HEK293T (cell line): ENCODE results near the gene NAALAD2.

ENCODE experiments used
- CTCF ChIA-PET: fragments of 350-600 bp; formaldehyde crosslinking; extraction: SDS; loops from one replicate; lab custom pipeline; 2021; ENCODE audit warnings: antibody characterized with exemption, inconsistent platforms; lab: Yijun Ruan, JAX
- POLR2A ChIA-PET: fragments of 350-600 bp; formaldehyde crosslinking; extraction: SDS; loops from one replicate; lab custom pipeline; 2020; ENCODE audit warnings: antibody characterized with exemption, inconsistent platforms; lab: Yijun Ruan, JAX
- DNase-seq: peaks from one replicate; pipeline ENCODE4 v3.0.0; 2012; ENCODE audit warnings: mixed read lengths; ENCODE audit errors: extremely low spot score
- ARNT ChIP-seq: fragments of 450-650 bp; IDR thresholded peaks from 2 replicates; pipeline ENCODE4 v1.6.1; 2017; ENCODE audit warnings: mild to moderate bottlenecking
- BHLHE40 ChIP-seq: fragments of 450-650 bp; IDR thresholded peaks from 2 replicates; pipeline ENCODE4 v1.6.1; 2016; ENCODE audit warnings: mild to moderate bottlenecking, moderate library complexity, borderline replicate concordance
- CTBP1 ChIP-seq: fragments of 450-650 bp; IDR thresholded peaks from 2 replicates; pipeline ENCODE4 v1.6.1; 2016; ENCODE audit warnings: borderline replicate concordance
- ELF4 ChIP-seq: fragments of 450-650 bp; IDR thresholded peaks from 2 replicates; pipeline ENCODE4 v1.6.1; 2017; ENCODE audit warnings: antibody characterized with exemption
- FOXA1 ChIP-seq: fragments of 450-650 bp; IDR thresholded peaks from 2 replicates; pipeline ENCODE4 v1.6.1; 2016; ENCODE audit warnings: mild to moderate bottlenecking
- FOXK2 ChIP-seq: fragments of 450-650 bp; IDR thresholded peaks from 2 replicates; pipeline ENCODE4 v1.6.1; 2016; ENCODE audit warnings: mild to moderate bottlenecking
- FOXM1 ChIP-seq: fragments of 450-650 bp; IDR thresholded peaks from 2 replicates; pipeline ENCODE4 v1.6.1; 2017; ENCODE audit warnings: mild to moderate bottlenecking, borderline replicate concordance
- HDGF ChIP-seq: fragments of 450-650 bp; IDR thresholded peaks from 2 replicates; pipeline ENCODE4 v1.6.1; 2017; ENCODE audit warnings: antibody characterized with exemption, borderline replicate concordance
- L3MBTL2 ChIP-seq: fragments of 450-650 bp; conservative IDR thresholded peaks from 2 replicates; pipeline ENCODE4 v1.6.1; 2016; ENCODE audit warnings: mild to moderate bottlenecking
- LEF1 ChIP-seq: fragments of 450-650 bp; IDR thresholded peaks from 2 replicates; pipeline ENCODE4 v1.6.1; 2017; ENCODE audit warnings: mild to moderate bottlenecking, borderline replicate concordance
- NFRKB ChIP-seq: fragments of 450-650 bp; IDR thresholded peaks from 2 replicates; pipeline ENCODE4 v1.6.1; 2016; ENCODE audit warnings: mild to moderate bottlenecking, moderate library complexity
- SP1 ChIP-seq: fragments of 450-650 bp; IDR thresholded peaks from 2 replicates; pipeline ENCODE4 v1.6.1; 2017
- SUZ12 ChIP-seq: fragments of 450-650 bp; IDR thresholded peaks from 2 replicates; pipeline ENCODE4 v1.6.1; 2016; ENCODE audit warnings: mild to moderate bottlenecking
- TARDBP ChIP-seq: fragments of 450-650 bp; IDR thresholded peaks from 2 replicates; pipeline ENCODE4 v1.6.1; 2016
- ZNF384 ChIP-seq: fragments of 450-650 bp; IDR thresholded peaks from 2 replicates; pipeline ENCODE4 v1.6.1; 2016
- TF ChIP-seq, protein P1 (sequence below): fragments of 450-650 bp; IDR thresholded peaks from 2 replicates; pipeline ENCODE4 v1.6.1; 2016

The NAALAD2 gene

DNA sequence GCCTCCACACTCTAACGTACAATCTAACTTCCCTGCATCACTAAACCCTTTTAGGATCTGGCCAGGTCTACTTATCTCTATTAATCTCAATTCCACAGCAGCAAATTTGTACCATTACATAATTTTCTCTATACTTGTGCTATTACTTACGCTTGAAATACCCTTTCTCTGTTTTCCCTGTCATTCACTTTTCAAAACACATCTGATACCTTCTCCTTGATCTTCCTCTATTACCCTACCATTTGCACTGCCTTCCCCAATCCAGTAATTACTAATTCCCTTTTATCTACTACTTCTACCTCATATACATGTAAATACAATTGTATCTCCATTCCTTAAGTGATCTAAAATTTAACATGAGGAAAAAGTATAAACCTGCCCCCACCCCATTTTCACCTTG, 74.4 kb downstream of the NAALAD2 start:
- TF ChIP-seq FOXA1 (no peak), BHLHE40 (no peak), L3MBTL2 (no peak)
- ChIA-PET POLR2A (no interaction called here), CTCF (no interaction called here)
- DNase-seq, result no peak

DNA sequence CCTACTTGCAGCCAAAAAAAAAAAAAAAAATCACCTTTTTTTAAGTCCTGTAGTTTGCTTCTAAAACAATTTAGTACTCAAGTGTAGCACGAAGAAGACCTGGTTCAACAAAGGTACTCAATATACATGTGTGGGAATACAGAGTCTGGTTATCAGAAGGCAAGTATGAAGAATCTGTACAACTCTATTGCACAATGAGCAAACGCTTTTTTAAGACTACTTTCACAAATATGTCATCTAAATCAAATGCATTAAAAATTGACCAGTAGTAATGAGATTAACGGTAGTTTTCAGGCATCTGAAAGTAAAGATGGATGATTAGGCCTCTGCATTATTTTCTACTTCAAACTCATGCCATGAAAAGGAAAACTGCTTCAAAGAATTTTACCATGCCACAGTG, 78.9 kb downstream of the NAALAD2 start:
- DNase-seq, result no peak
- ChIA-PET CTCF (interaction anchor here (1.1 kb wide), 1 partner anchor 8 kb away, joined by 5 read pairs; no protein-coding TSS in a partner anchor), POLR2A (no interaction called here)
- TF ChIP-seq SUZ12 (no peak), FOXK2 (no peak), FOXM1 (no peak), NFRKB (no peak), CTBP1 (no peak), ARNT (no peak), ELF4 (no peak), FOXA1 (no peak), LEF1 (no peak), ZNF384 (no peak), BHLHE40 (no peak), HDGF (no peak)

DNA sequence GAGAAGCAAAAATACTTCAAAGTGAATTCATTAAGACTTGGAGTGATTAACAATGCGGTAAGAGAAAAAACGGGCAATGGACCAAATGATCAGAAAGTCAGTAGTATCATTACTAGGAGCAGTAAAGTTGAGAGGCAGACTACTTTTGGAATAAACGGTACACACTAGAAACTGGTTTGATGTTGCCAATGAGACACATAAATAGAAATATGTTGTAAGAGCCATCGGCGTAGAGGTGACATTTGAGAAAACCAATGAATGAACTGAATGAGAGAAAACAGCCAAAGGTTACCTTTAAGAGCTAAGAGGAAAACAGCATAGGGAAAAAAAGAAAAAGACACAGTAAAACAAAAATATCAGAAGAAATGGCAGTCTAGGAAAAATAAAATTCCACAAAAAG, 82.1 kb downstream of the NAALAD2 start:
- POLR2A ChIA-PET, result no interaction called here
- DNase-seq, result no peak
- TF ChIP-seq, protein P1, sequence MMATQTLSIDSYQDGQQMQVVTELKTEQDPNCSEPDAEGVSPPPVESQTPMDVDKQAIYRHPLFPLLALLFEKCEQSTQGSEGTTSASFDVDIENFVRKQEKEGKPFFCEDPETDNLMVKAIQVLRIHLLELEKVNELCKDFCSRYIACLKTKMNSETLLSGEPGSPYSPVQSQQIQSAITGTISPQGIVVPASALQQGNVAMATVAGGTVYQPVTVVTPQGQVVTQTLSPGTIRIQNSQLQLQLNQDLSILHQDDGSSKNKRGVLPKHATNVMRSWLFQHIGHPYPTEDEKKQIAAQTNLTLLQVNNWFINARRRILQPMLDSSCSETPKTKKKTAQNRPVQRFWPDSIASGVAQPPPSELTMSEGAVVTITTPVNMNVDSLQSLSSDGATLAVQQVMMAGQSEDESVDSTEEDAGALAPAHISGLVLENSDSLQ, result no peak
- TF ChIP-seq FOXK2 (no peak), SP1 (no peak), LEF1 (no peak), CTBP1 (no peak), ELF4 (no peak), SUZ12 (no peak), HDGF (no peak), ARNT (no peak), FOXM1 (no peak), BHLHE40 (no peak), TARDBP (no peak), ZNF384 (no peak), L3MBTL2 (no peak), NFRKB (no peak), FOXA1 (no peak)
- CTCF ChIA-PET, result no interaction called here

DNA sequence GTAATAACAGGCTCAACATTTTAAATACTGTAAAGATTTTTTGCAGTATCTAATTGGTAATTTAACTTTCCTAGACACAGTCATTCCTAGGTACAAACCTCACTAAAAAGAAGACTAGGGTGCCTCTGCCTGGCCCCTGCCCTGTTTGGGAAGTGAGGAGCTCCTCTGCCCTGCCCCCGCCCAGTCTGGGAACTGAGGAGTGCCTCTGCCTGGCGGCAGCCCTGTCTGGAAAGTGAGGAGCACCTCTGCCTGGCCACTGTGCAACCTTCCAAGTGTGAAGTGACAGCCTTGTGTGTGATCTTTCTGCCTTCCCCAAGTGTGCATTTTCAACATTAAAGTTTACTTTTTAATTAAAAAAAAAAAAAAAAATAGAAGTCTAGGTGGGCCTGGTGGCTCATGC, 84.1 kb downstream of the NAALAD2 start:
- TF ChIP-seq FOXM1 (no peak), TARDBP (no peak), FOXK2 (no peak), CTBP1 (no peak), ZNF384 (no peak), HDGF (no peak), BHLHE40 (no peak), ARNT (no peak), SP1 (no peak), SUZ12 (no peak), FOXA1 (no peak), NFRKB (no peak)
- TF ChIP-seq, protein P1, result no peak
- POLR2A ChIA-PET, result no interaction called here
- CTCF ChIA-PET, result interaction anchor here (1.3 kb wide), 1 partner anchor 22 kb away, joined by 3 read pairs; no protein-coding TSS in a partner anchor
- DNase-seq, result no peak

DNA sequence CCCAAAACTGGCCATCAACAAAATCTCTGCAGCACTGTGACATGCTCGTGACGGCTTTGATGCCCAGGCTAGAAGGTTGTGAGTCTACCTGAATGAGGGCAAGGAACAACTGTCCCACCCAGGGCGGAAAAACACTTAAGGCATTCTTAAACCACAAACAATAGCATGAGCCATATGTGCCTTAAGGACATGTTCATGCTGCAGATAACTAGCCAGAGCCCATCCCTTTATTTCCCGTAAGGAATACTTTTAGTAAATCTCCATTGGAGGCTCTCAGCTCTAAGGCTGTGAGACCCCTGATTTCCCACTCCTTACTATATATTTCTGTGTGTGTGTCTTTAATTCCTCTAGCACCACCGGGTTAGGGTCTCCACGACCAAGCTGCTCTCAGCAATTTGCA, 85.0 kb downstream of the NAALAD2 start:
- ChIA-PET CTCF (interaction anchor here (1.1 kb wide), 1 partner anchor 14 kb away, joined by 4 read pairs; no protein-coding TSS in a partner anchor), POLR2A (no interaction called here)
- no peak for DNase-seq
- TF ChIP-seq TARDBP (no peak), BHLHE40 (no peak)

DNA sequence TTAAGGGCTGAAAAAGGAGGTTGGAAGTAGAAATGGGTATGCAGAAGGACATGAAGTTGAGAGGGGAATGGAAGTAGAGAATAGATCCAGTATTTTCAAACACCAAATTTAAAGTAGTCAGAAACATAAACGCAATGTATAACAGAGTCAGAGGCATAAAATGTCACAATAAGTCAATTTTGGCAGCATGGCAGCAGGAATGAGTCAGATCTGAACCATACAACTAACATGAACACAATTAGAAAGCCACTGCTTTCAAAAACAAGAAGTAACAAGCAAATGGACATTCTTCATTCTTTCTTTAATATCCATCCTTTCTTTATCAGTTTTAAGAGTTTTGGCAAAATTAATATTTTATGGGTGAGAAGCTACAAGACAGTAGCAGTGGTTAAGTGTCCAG, 85.9 kb downstream of the NAALAD2 start:
- POLR2A ChIA-PET, result no interaction called here
- CTCF ChIA-PET, result interaction anchor here (0.7 to 1.1 kb wide), 2 partner anchors 15 to 1034 kb away, joined by 3 to 4 read pairs; no protein-coding TSS in a partner anchor
- DNase-seq, result no peak
- no peak for TF ChIP-seq ELF4
- no peak for TF ChIP-seq ZNF384

DNA sequence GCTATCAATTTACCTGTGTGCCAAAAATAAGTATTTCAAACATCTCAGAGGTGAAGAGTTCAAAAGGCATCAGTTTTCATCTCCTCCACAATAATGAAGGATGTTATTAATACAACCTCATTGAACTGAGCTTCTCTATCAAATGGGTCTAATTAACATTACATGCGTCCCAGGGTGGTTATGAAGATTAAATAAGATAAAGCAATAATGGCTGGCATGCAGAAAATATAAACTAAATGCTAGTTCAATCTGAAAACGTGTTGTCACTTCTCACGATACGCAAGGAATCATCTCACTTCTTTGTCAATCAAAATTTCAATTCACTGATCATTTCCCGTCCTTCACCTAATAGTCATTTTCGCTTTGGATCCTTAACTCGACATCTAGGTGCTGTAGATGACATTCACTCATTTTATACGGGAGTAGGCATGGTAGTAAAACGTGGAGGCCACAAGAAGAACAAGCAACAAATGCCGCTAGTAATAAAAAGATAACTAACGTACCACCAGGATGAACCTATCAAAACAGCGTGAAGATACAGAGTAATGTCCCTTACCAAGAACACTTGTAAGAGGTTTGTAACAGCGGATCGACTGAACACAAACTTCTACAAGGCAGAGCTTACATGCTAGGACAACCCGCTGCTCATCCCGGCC, 87.5 kb downstream of the NAALAD2 start:
- no peak for DNase-seq
- TF ChIP-seq FOXM1 (no peak), L3MBTL2 (no peak), FOXK2 (no peak), ZNF384 (no peak), CTBP1 (no peak), TARDBP (no peak), ARNT (no peak), HDGF (no peak), FOXA1 (no peak)
- ChIA-PET CTCF (no interaction called here), POLR2A (no interaction called here)
